Activated CD4-positive, alpha-beta T cell treated with anti-CD3 and anti-CD28 coated beads for 48 hours (primary cell): ENCODE data around the gene ZFYVE28.

Experiments used
- DNase-seq: peaks from one replicate; pipeline ENCODE4 v3.0.0-alpha.2; 2020

Gene ZFYVE28

GRCh38 chr4:2347190-2347589 is 71.3 kb downstream of the ZFYVE28 start:
- DNase-seq, result no peak

GRCh38 chr4:2343476-2343875 is 75.0 kb downstream of the ZFYVE28 start:
- DNase-seq, result no peak

GRCh38 chr4:2341911-2342652 is 76.4 kb downstream of the ZFYVE28 start:
- DNase-seq, result no peak

GRCh38 chr4:2341261-2341841 is 77.1 kb downstream of the ZFYVE28 start:
- DNase-seq, result no peak

GRCh38 chr4:2340272-2341061 is 78.0 kb downstream of the ZFYVE28 start:
- no peak for DNase-seq

GRCh38 chr4:2339458-2340271 is 78.8 kb downstream of the ZFYVE28 start:
- no peak for DNase-seq

GRCh38 chr4:2338754-2339457 is 79.5 kb downstream of the ZFYVE28 start:
- no peak for DNase-seq

GRCh38 chr4:2337896-2338295 is 80.5 kb downstream of the ZFYVE28 start:
- DNase-seq, result no peak

GRCh38 chr4:2337131-2337723 is 81.2 kb downstream of the ZFYVE28 start:
- no peak for DNase-seq

- DNase-seq, result no peak
Measured at GRCh38 chr4:2336659-2337058, 81.8 kb downstream of the ZFYVE28 start.

GRCh38 chr4:2335729-2336101 is 82.7 kb downstream of the ZFYVE28 start:
- no peak for DNase-seq

GRCh38 chr4:2334826-2335728 is 83.4 kb downstream of the ZFYVE28 start:
- no peak for DNase-seq

- DNase-seq, result no peak
Measured at GRCh38 chr4:2333916-2334644, 84.4 kb downstream of the ZFYVE28 start.

GRCh38 chr4:2333356-2333841 is 85.0 kb downstream of the ZFYVE28 start:
- no peak for DNase-seq

- DNase-seq, result no peak
Measured at GRCh38 chr4:2332976-2333319, 85.5 kb downstream of the ZFYVE28 start.

- DNase-seq, result no peak
Measured at GRCh38 chr4:2332201-2332975, 86.1 kb downstream of the ZFYVE28 start.

- DNase-seq, result no peak
Measured at GRCh38 chr4:2331519-2332200, 86.8 kb downstream of the ZFYVE28 start.

GRCh38 chr4:2331043-2331420 is 87.4 kb downstream of the ZFYVE28 start:
- no peak for DNase-seq
